ENCODE results near the gene FOSL1. TPM values are rescaled to one million over a fixed set of nuclear protein-coding genes. Genes with fewer than 3 reads are reported as not detected.

Gene FOSL1
- total RNA-seq, 1 donor from 2014 or later, result 0.27 TPM

DNA sequence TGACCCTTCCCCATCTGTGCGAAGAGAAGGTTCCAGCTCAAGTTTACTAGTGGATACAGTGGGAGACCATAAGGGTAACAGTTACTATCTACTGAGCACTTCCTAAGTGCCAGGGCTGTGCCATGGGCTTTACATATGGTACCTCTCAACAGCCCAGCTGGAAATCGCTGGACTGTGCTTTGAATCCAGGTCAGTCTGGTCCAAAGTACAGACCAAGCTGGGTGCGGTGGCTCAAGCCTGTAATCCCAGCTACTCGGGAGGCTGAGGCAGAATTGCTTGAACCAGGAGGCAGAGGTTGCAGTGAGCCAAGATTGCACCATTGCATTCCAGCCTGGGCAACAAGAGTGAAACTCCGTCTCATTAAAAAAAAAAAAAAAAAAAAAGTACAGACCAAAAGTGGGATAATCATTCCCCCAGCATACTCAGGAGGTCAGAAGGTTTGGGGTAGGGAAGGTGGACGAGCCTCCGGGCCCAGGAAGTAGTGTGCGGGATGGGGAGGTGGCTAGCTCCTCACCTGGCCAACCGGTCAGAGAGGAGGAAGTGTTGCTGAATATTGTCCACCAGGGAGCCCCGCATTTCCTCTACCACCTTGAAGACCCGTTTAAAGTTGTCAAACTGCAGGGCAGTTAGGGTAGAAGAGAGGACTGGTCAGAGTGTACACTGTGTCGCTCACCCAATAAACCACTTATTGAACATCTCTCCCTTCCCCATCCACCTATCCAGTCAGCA is 14.2 kb downstream of the FOSL1 start:
- intact Hi-C loops (cut with DNase I), result no loop called here
- ATAC-seq (no peak), DNase-seq (ENCODE audit: missing footprints) (no peak)

DNA sequence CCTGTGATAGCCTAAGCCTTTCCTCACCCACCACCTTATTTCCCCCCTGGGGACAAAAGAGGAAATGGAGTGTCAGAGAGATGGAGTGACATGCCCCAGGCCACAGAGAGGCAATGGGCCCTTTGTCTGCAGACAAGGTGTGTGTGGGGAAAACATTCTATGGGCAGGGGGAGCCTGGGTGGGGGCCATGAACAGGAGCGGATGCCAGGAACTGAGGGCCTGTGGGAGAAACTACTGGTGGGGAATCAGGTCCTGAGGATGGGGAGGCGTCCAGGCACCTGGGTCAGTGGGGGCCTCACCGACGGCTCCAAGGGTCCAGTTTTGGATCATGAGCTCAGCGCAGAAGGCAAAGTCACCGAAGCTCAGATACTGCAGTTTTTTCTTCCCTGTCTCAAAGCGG is 15.0 kb downstream of the FOSL1 start:
- intact Hi-C loops (cut with DNase I), result no loop called here
- no peak for DNase-seq (ENCODE audit: missing footprints)
- no peak for ATAC-seq

DNA sequence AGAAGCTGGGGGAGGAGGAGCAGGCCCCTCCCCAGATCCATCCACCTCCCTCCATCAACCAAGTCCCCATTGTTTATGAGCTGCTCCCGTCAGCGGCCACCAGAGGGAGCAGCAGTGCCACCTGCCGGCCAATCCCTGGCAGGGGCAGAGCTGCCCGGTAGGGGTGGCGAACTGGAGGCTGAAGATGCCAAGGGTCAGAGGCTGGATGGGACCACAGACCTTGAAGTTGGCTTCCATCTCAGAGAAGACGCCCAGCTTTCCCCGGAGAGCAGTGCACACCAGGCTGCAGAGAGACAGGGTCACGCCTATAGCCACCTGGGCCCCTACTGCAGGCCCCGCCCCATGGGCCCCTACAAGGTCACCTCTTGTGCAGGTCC is 15.5 kb downstream of the FOSL1 start:
- no peak for ATAC-seq
- DNase-seq (ENCODE audit: missing footprints), result peak; percentile 91
- intact Hi-C loops (cut with DNase I), result loop anchor here (1.0 kb wide), 1 partner anchor 104 kb away; no protein-coding TSS in a partner anchor

DNA sequence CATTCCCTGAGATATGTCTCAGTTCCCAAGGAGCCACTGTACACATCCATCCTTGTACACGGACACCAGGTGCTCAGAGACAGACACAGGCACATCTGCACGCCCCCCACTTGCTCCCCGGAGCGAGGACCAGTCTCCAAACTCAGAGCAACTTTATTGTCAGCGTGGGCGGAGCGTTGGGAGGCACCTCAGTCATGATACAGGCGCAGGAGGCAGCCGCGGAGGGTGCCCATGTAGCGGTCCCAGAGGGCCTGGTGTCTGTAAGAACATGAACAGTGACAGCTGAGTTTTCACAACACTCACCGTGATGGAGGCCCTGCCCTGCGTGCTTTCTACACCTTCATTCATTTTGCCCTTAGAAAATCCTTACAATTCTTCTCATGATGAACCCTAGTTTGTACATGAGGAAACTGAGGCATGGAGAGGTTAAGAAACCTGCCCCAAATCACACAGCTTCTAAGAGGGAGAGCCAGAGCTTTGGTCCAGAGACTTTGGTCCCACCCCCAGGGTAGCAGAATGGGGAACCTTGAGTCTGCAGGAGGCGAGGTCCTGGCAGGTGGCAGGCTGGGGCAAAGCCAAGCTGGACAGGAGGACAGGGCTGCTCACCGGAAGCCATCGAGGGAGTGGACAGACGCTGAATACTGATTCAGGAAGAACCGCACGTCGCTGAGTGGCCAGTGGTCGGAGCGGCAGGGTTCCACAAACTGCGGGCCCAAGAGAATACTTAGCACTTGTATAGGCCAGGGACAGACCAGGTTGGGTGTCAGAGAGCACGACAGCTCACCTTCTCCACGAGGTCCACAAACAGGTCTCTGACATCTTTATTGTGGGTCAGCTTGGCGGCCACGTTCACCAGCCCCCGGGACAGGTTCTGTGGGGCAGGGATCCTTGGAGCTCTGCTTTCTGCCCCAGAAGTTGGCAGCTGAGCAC is 16.1 kb downstream of the FOSL1 start:
- DNase-seq (ENCODE audit: missing footprints) (no peak), ATAC-seq (no peak)
- intact Hi-C loops (cut with DNase I), result loop anchor here (1.0 kb wide), 1 partner anchor 104 kb away; no protein-coding TSS in a partner anchor

DNA sequence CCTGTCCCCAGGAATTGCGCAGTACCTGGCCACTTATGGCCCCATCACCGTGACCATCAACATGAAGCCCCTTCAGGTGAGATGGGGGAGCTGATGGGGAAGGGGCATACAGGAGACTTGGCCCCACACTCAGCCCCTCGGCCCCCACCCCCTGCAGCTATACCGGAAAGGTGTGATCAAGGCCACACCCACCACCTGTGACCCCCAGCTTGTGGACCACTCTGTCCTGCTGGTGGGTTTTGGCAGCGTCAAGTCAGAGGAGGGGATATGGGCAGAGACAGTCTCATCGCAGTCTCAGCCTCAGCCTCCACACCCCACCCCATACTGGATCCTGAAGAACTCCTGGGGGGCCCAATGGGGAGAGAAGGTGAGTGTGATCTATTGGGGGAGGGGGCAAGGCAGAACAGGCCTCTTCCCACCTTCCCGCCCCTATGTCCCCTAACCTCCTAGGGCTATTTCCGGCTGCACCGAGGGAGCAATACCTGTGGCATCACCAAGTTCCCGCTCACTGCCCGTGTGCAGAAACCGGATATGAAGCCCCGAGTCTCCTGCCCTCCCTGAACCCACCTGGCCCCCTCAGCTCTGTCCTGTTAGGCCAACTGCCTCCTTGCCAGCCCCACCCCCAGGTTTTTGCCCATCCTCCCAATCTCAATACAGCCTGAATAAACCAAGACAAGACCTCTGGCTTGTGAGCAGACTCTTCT is 17.0 kb downstream of the FOSL1 start:
- intact Hi-C loops (cut with DNase I), result no loop called here
- DNase-seq (ENCODE audit: missing footprints) (no peak), ATAC-seq (no peak)

DNA sequence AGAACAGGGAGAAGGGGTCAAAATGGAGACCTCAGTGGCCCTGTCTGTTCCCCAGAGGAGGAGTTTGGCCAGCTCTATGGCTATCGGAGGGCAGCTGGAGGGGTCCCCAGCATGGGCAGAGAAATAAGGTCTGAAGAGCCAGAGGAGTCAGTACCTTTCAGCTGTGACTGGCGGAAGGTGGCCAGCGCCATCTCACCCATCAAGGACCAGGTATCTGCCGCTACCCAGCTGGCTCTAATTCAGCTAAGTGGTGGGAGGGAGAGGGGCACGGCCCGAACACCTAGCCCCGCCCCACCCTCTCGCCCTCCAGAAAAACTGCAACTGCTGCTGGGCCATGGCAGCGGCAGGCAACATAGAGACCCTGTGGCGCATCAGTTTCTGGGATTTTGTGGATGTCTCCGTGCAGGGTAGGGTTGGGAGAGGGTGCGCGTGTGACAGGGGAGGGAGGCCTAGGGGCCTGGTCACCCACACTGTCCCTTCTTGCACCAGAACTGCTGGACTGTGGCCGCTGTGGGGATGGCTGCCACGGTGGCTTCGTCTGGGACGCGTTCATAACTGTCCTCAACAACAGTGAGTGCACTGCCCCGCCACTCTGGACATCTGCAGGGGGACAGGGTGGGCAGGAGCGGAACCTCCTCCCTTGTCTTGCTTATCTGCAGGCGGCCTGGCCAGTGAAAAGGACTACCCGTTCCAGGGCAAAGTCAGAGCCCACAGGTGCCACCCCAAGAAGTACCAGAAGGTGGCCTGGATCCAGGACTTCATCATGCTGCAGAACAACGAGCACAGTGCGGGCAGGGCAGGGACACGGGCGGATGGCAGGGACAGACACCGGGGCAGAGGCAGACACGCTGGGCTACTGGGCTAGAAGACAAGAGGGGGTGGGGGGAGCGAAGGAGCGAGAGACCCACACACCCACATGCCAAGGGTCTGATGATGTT is 17.8 kb downstream of the FOSL1 start:
- no peak for ATAC-seq
- intact Hi-C loops (cut with DNase I), result no loop called here
- DNase-seq (ENCODE audit: missing footprints), result no peak

DNA sequence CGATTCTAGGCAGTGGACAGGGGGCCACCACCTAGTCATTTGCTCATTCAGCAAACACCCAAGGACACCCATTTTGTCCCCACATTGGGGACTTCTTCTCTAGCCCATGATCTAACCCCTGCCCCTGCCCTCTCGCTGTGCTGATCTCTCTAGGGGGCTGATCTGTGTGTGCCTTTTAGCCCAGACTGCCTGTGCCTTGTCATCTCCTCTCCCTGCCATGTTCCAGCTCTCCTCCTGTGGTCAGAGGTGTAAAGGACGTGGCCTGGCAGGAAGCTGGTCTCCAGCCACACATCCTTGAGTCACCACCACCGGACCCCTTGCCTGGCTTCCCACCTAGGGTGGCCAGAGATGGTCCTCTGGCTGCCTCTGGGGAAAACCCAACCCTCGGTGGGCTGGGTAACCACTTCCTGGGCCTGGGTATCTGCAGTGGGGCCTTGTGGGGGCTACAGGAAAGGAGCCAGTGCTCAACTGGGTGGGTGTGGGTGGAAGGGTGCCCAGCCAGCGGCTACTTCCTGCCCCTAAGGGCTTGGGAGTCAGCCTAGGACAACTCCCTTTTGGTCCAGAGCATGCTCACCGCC is 19.3 kb downstream of the FOSL1 start:
- intact Hi-C loops (cut with DNase I), result no loop called here
- peak; percentile 35 for DNase-seq (ENCODE audit: missing footprints)
- no peak for ATAC-seq

DNA sequence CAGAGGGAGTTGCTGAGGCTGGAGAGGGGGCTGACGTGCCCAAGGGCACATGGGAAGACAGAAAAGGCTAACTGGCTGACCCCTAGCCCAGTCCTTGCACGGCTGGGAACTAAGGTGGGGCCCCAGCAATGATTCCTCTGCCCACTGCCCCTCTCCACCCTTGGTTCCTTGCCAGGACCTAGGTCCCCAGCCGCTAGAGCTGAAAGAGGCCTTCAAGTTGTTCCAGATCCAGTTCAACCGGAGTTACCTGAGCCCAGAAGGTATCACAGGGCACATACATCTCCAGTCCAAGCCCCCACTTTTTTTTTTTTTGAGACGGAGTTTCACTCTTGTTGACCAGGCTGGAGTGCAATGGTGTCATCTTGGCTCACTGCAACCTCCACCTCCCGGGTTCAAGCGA is 20.2 kb downstream of the FOSL1 start:
- intact Hi-C loops (cut with DNase I), result no loop called here
- DNase-seq (ENCODE audit: missing footprints) (peak; percentile 16), ATAC-seq (no peak)

DNA sequence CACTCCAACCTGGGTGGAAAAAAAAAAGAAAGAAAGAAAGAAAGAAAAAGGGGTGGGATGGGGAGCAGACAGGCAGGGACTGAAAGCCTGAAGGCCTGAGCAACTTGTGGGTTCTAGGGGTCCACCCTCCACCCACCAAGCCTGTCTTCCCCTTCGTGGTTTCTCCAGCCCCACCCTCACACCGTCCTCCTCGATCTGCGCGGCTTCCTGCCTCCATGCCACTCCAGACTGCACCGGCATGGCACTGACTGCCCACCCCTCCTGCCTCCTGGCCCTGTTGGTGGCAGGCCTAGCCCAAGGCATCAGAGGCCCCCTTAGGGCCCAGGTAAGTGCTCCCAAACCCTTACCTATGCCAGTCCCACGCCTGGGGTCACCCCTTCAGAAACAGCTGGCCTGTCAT is 20.6 kb downstream of the FOSL1 start, which contains the start of gene CTSW:
CTSW (plus strand) TSS at position 221 of the 400 bp plus-strand sequence; CDS start at position 239, 18 bp downstream.
- no peak for ATAC-seq
- intact Hi-C loops (cut with DNase I), result no loop called here
- peak; percentile 62 for DNase-seq (ENCODE audit: missing footprints)

DNA sequence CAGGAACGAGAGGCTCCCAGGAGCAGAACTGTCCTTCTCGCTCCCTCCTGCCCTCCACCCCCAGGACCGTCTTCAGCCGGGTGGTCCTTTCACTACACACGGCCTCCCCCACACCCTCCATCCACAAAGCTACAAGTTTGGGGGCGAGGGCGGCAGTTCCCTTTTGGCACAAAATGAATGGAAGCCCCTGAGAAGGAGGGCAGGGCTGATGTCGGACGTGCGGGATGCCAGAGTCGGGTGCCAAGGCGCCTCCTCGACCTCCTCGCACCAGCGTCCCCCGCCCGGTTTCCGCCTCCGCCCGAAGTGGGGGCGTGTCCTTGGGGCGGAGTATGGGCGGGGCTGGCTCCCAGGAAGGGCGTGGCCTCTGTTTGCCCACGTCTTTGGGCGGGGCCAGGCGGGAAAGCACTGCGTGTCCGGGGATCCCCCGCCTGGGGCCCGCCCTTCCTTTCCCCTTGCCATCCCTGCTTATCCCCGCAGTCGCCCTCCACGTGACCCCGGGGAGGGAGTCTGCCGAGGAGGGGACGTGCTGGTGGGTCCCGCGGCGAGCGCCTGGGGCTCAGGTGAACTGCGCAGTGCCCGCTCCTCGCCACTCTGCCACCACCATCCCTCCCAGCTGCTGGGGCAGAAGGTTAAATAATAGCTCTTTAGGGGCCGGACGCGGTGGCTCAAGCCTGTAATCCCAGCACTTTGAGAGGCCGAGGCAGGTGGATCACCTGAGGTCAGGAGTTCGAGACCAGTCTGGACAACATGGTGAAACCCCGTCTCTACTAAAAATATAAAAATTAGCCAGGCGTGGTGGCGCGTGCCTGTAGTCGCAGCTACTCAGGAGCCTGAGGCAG is 26.7 kb downstream of the FOSL1 start:
- DNase-seq (ENCODE audit: missing footprints) (peak; percentile 98), ATAC-seq (peak; percentile 96)
- intact Hi-C loops (cut with DNase I), result loop anchor here (1.0 kb wide), 1 partner anchor 13 kb away; the partner anchor contains the start of gene MUS81

DNA sequence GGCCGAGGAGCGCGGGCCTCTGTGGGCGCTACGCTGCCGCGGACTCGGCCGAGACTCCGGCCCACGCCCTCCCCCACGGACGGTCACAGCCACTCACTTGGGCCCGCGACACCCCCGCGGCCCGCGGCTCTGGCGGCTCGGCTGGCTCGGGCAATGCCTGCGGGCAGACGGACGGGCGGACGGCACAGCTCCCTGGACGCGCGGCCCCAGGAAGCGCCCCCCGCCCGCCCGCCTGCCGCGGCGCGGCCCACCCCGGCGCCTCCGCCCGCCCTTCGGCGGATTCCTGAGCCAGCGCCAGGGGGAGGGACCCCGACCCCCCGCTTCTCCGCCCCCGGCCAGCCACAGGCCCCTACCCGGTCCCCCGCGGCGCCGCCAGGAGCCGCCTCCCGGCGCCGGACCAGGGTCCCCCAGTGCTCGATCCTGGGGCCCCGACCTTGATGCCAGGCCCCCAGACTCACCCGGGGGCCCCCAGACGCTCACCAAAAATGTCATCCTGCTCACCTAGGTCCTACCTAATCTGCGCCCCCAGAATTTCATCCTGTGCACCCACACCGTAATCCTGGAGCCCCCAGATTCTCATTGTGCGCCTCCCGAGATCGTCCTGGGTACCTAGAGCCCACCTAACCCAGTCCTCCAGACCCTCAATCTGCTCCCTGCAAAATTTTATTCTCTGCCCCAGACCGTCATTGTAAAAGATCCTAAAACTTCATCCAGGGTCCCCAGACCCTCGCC is 27.4 kb downstream of the FOSL1 start, which contains the start of gene EFEMP2:
EFEMP2 (minus strand) TSS at position 215 of the 732 bp plus-strand sequence. CDS start 446 bp downstream, outside the sequence.
- peak; percentile 43 for ATAC-seq
- intact Hi-C loops (cut with DNase I), result loop anchor here (1.0 kb wide), 1 partner anchor 12 kb away; the partner anchor contains the start of gene MUS81
- peak; percentile 79 for DNase-seq (ENCODE audit: missing footprints)

DNA sequence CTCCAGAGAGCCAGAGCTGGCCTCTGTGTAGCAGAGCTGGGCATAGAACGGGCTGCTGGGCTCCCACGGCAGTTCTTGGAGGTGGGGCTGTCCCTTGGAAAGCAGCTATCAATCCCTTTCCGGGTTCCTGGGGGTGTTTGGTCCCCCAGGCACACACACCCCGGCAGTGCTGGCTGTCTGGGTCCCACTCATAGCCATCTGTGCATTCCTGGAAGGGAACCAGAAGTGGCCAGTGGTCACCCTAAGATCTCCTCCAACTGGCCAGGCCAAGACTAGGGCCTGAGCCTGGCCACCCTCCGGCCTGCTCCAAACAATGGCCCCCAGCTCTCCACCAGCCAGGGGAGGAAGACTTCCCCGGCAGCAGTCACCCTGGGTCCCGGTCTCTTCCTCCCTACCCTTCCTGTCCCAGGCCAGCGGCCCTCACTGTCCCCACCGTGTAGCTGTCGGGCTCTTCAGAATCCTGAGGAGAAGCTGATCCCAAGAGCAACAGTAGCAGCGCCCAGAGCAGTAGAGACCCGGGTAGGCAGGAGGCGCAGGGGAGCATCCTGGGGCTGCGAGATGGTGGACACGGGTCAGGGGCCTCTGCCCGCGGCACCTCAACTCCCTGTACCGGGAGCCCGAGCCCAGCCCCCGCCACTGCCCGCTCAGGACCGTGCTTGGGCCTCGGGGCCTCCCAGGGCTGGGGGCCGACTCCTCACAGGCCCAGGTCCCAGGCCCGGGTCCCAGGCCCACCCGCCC is 28.2 kb downstream of the FOSL1 start:
- DNase-seq (ENCODE audit: missing footprints) (peak; percentile 45), ATAC-seq (peak; percentile 1)
- intact Hi-C loops (cut with DNase I), result no loop called here

DNA sequence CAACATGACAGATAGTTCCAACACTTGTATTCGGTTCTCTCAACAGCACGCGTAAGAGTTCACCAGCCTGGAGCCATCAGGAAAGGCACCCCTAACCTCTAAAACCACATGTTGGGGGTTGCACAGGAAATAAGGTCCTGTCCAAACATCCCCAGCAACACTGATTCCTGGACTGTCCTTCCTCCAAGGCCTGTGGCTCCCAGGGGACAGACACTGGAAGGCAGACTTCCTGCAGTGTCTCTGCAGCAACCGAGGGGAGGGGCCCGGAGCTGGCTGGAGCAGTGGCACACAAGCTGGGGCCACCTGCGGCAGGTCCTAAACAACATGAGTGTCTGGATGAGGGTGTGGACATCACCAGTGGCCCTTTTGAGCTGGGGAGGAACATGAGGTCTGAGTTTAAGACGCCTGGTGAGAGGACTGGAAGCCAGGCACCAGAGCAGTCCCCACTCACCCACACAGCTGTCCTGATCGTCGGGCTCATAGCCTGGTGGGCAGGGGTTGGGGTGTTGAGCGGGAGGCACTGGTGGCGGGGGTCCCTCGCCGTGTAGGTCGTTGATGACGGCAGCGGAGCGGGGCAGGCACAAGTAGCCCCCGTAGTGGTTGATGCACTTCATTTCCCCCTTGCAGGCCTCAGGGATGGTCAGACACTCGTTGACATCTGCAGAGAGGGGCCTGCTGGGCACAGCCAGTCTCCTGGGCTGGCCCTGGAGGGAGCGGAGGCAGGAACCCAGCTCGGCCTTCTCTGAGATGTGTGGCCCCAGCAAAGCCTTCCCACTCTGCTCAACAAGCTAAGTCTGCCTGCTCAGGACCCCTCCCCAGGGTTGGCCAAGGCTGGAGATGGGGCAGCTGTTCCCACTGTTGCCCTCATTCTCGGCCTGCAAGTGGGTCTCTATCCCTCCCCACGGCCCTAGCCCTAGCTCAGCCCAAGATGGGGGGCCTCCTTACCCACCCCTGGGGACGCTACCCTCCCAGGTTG is 29.2 kb downstream of the FOSL1 start:
- DNase-seq (ENCODE audit: missing footprints) (peak; percentile 73), ATAC-seq (no peak)

DNA sequence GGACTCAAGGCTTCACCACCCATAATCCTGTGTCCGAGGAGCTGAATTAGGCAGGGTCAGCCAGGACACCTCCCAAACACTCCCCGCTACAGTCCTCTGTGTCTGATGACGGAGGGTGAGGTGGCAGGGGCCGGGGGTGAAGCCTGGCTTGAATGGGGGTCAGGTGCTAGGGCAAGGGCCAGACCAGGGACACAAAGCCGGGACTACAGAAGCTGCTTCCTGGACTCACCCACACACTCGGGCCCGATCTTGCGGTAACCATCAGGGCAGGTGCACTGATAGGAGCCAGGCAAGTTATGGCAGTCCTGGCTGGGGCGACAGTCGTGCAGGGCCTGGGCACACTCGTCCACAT is 29.9 kb downstream of the FOSL1 start:
- intact Hi-C loops (cut with DNase I), result no loop called here
- ATAC-seq, result no peak
- DNase-seq (ENCODE audit: missing footprints), result no peak

More for the DNA sequence above, 29.2 kb downstream of the FOSL1 start:
- intact Hi-C loops (cut with DNase I), result no loop called here

Measured in Right ventricle myocardium inferior (tissue), 1 donor.